Measurements from ENCODE around the gene METAP1. TPM values are rescaled to one million over a fixed set of nuclear protein-coding genes. Genes with fewer than 3 reads are reported as not detected.
"Not testable (repeated sequence)": the region's sequence is repeated elsewhere in the genome, so short reads cannot be mapped to it uniquely, and the experiment has no call there.

The METAP1 gene
- total RNA-seq, 2 experiments from 2014 or later = 47.3 to 58.7 TPM

DNA sequence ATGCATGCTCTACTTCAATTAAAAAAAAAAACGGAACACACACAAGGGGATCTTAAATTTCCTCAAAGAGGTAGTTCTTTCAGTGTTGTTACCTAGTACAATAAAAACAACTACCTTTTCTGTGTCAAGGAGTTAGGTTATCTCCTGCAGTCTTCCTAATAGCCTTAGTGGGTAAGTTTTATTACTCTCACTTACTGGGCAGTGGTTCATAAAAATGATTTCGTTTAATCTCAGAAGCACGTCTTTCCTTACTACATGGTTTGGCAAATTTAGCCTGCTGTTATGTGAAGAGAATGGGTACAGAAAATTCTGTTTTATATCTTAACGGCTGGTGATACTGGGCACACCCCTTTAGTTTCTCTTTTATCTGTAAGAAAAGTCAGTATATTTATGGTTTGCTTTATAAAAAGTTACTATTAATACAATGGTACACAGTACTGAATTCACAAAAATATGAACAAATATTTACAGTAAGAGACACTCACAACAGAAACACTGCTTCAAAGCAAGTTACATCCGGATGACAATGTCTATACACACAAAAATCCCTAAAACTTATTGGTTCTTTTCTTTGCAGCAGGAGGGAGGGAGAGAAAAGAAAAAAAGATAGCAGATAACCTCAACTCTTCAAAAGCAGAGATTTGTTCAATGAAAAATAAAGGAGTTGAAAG, 84.2 kb downstream of the METAP1 start:
- ATAC-seq = no peak
- Mint-ChIP-seq H3K27me3 (ENCODE audit: low read depth) (no peaks in the 10 kb centered on the region), H3K36me3 (ENCODE audit: low read depth) (peaks cover 63% of the 10 kb centered on the region), H3K4me3 (no peak overlapping the region), H3K9me3 (ENCODE audit: insufficient read depth) (no peaks in the 10 kb centered on the region), H3K27ac (no peak overlapping the region), H3K4me1 (ENCODE audit: low read depth) (peaks cover 7% of the 10 kb centered on the region)
- ChIA-PET CTCF (interaction anchor here (1.1 kb wide), 1 partner anchor 24 kb away, joined by 7 read pairs; no protein-coding TSS in a partner anchor), POLR2A (interaction anchor here (0.6 to 0.7 kb wide), 2 partner anchors 8 to 552 kb away, joined by 3 read pairs; no protein-coding TSS in a partner anchor)
- DNase-seq = no peak

GRCh38 chr4:99080869-99081268, 85.3 kb downstream of the METAP1 start:
- Mint-ChIP-seq H3K36me3 (ENCODE audit: low read depth) (peaks cover 65% of the 10 kb centered on the region), H3K4me1 (ENCODE audit: low read depth) (peaks cover 13% of the 10 kb centered on the region)
- CTCF ChIA-PET; H3K27me3 Mint-ChIP-seq (ENCODE audit: low read depth); DNase-seq; POLR2A ChIA-PET; H3K9me3 Mint-ChIP-seq (ENCODE audit: insufficient read depth); H3K4me3 Mint-ChIP-seq; H3K27ac Mint-ChIP-seq; ATAC-seq: not testable (repeated sequence)

DNA sequence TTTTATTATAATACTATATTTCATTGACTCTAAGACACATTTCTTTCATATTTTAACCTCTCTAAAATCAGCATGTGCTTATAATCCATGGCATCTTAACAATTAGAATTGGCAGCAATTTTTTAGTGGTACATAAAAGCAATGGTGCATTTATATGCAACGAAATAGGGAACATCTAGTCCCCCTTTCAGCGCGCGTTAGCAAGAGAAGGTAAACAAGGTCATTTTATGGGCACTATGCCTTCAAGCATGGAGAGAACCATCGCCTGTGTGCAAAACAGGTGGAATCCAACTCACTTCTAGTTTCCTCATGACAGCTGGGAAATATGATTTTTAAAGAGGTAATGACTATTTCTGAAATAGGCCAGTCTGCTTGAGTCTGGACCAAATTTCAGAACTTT, 86.7 kb downstream of the METAP1 start:
- Mint-ChIP-seq H3K9me3 (ENCODE audit: insufficient read depth) (no peaks in the 10 kb centered on the region), H3K27ac (no peak overlapping the region), H3K4me3 (no peak overlapping the region), H3K36me3 (ENCODE audit: low read depth) (peaks cover 60% of the 10 kb centered on the region), H3K4me1 (ENCODE audit: low read depth) (peaks cover 21% of the 10 kb centered on the region), H3K27me3 (ENCODE audit: low read depth) (no peaks in the 10 kb centered on the region)
- ChIA-PET CTCF (interaction anchor here (0.7 kb wide), 1 partner anchor 338 kb away, joined by 3 read pairs; no protein-coding TSS in a partner anchor), POLR2A (no interaction called here)
- ATAC-seq = no peak
- DNase-seq = no peak

DNA sequence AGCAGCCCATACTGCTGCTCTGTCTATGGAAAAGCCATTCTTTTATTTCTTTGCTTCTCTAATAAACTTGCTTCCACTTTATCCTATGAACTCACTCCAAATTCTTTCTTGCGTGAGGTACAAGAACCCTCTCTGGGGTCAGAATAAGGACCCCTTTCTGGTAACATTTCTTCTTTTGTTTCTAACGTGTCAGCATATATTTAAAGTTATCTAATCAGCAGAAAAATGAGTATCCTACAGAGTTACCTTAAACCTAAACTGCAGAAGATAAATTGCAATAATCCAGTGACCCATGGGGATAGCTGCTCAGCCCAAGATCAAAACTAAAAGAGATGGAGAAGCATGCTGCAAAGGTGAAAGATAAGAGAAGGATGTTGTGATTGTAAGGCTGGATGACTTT, 89.1 kb downstream of the METAP1 start:
- CTCF ChIA-PET = interaction anchor here (2.6 kb wide), 1 partner anchor 90 kb away, joined by 7 read pairs; the partner anchor contains the start of gene METAP1
- Mint-ChIP-seq H3K36me3 (ENCODE audit: low read depth) (peaks cover 47% of the 10 kb centered on the region), H3K27ac (no peak overlapping the region)

DNA sequence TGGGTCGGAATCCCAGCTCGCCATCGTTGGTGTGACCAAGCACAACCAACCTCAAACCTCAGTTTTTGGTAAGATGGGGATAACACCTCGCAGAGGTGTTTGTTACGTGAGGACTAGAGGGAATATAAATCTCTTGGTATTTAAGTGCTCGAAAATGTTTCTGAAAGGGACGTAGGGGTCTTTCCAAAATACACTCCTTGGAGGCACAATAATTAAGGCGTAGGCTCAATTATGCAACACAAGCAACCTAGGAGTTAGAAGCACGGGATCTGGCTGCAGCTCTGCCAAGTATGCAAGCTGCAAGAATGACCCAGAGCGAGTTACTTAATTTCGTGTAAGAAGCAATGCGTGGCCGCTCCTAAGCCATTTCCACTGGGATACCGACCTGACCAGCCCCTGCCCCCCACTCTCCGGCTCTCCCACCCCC, 92.5 kb downstream of the METAP1 start:
- CTCF ChIA-PET = interaction anchor here (0.6 to 2.8 kb wide), 6 partner anchors 32 to 945 kb away, joined by 3 to 38 read pairs (median 4); partner anchors contain the start of genes METAP1 and STPG2
- no peaks in the 10 kb centered on the region for H3K9me3 Mint-ChIP-seq (ENCODE audit: insufficient read depth)
- H3K27me3 Mint-ChIP-seq (ENCODE audit: low read depth) = no peaks in the 10 kb centered on the region
- ATAC-seq (peak; percentile 29), DNase-seq (peak; percentile 41)
- peaks cover 46% of the 10 kb centered on the region for H3K4me1 Mint-ChIP-seq (ENCODE audit: low read depth)
- H3K36me3 Mint-ChIP-seq (ENCODE audit: low read depth) = peaks cover 22% of the 10 kb centered on the region
- POLR2A ChIA-PET = interaction anchor here (0.6 to 2.8 kb wide), 21 partner anchors 9 to 945 kb away, joined by 3 to 59 read pairs (median 4); partner anchors contain the start of genes DAPP1, EIF4E, LAMTOR3 and METAP1
- H3K27ac Mint-ChIP-seq = peak overlapping the region; percentile 99
- peak overlapping the region; percentile 97 for H3K4me3 Mint-ChIP-seq

More for the DNA sequence above, 89.1 kb downstream of the METAP1 start:
- ATAC-seq = no peak
- no peak for DNase-seq
- Mint-ChIP-seq H3K9me3 (ENCODE audit: insufficient read depth) (no peaks in the 10 kb centered on the region), H3K4me3 (no peak overlapping the region), H3K27me3 (ENCODE audit: low read depth) (no peaks in the 10 kb centered on the region), H3K4me1 (ENCODE audit: low read depth) (peaks cover 37% of the 10 kb centered on the region)
- POLR2A ChIA-PET = no interaction called here

DNA sequence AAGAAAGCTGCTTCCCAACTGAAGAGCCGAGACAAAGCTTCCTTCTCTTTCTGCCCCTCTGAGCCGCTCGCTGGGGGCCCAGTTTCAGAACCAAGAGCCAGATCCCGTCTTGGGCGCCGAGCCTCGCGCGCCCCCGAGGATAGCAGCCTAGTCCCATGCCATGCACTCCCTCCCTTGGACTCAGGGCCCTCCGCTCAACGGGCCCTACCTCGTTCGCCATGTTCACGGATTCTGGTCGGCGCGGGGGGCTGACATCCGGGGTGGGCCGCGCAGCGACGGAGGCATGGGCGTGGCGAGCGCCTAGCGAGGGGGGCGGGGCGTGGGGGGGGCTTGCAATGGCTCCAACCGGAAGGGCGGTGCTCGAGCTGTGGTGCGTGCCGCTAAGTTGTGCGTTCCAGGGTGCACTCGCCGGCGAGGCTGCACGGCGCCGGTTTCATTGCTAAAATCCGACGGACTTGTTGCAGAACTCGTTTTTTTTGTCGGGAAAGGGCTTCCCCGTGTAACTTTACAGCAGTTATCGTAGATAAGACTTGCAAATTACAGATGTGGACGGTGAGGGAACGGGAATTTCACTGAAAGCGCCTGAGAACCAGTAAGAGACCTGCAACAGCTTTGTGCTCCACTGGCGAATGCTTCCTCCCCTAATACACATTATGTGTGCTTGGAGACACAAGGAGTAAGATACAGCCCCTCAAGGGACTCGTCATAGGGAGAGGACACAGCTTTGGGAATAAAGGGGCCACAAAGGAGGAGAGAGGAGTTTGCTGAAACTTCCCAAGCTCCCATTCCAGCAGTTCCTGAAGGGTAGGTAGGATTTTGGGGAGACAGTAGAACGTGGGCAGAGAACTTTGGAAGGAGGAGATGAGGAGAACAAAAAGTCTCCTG, 93.2 kb downstream of the METAP1 start, which contains the start of gene ADH5:
Gene ADH5, minus strand, starts transcription at position 308 of the 885 bp plus-strand sequence. Its CDS starts 88 bp downstream, at position 220.
- no peaks in the 10 kb centered on the region for H3K9me3 Mint-ChIP-seq (ENCODE audit: insufficient read depth)
- peak within 1 kb of the TSS; percentile 99 for H3K27ac Mint-ChIP-seq
- peaks cover 20% of the 10 kb centered on the region for H3K36me3 Mint-ChIP-seq (ENCODE audit: low read depth)
- ChIA-PET POLR2A (interaction anchor here (0.6 to 2.8 kb wide), 23 partner anchors 9 to 945 kb away, joined by 3 to 59 read pairs (median 4); partner anchors contain the start of genes DAPP1, EIF4E, LAMTOR3 and METAP1), CTCF (interaction anchor here (1.3 to 2.8 kb wide), 5 partner anchors 33 to 945 kb away, joined by 3 to 38 read pairs (median 5); partner anchors contain the start of genes METAP1 and STPG2)
- ATAC-seq (peak; percentile 97), DNase-seq (peak; percentile 94)
- H3K4me1 Mint-ChIP-seq (ENCODE audit: low read depth) = peaks cover 45% of the 10 kb centered on the region
- no peaks in the 10 kb centered on the region for H3K27me3 Mint-ChIP-seq (ENCODE audit: low read depth)
- H3K4me3 Mint-ChIP-seq = peak within 1 kb of the TSS; percentile 97

GRCh38 chr4:99090481-99091215, 95.1 kb downstream of the METAP1 start:
- no peak for ATAC-seq
- no peak overlapping the region for H3K27ac Mint-ChIP-seq
- H3K4me3 Mint-ChIP-seq = peak overlapping the region; percentile 30
- H3K4me1 Mint-ChIP-seq (ENCODE audit: low read depth) = peaks cover 35% of the 10 kb centered on the region
- peaks cover 4% of the 10 kb centered on the region for H3K36me3 Mint-ChIP-seq (ENCODE audit: low read depth)
- no peaks in the 10 kb centered on the region for H3K9me3 Mint-ChIP-seq (ENCODE audit: insufficient read depth)
- CTCF ChIA-PET = interaction anchor here (0.7 kb wide), 1 partner anchor 35 kb away, joined by 3 read pairs; no protein-coding TSS in a partner anchor
- DNase-seq = no peak
- POLR2A ChIA-PET = interaction anchor here (0.6 to 1.0 kb wide), 2 partner anchors 161 to 892 kb away, joined by 3 to 6 read pairs; no protein-coding TSS in a partner anchor
- no peaks in the 10 kb centered on the region for H3K27me3 Mint-ChIP-seq (ENCODE audit: low read depth)

GRCh38 chr4:99091216-99091575, 95.7 kb downstream of the METAP1 start:
- DNase-seq = no peak
- POLR2A ChIA-PET = interaction anchor here (0.6 to 1.0 kb wide), 2 partner anchors 162 to 891 kb away, joined by 3 to 6 read pairs; no protein-coding TSS in a partner anchor
- H3K4me1 Mint-ChIP-seq (ENCODE audit: low read depth) = peaks cover 34% of the 10 kb centered on the region
- ATAC-seq = no peak
- peaks cover 4% of the 10 kb centered on the region for H3K36me3 Mint-ChIP-seq (ENCODE audit: low read depth)
- no peak overlapping the region for H3K27ac Mint-ChIP-seq
- H3K27me3 Mint-ChIP-seq (ENCODE audit: low read depth) = no peaks in the 10 kb centered on the region
- H3K4me3 Mint-ChIP-seq = no peak overlapping the region
- H3K9me3 Mint-ChIP-seq (ENCODE audit: insufficient read depth) = no peaks in the 10 kb centered on the region
- CTCF ChIA-PET = interaction anchor here (0.7 kb wide), 1 partner anchor 35 kb away, joined by 3 read pairs; no protein-coding TSS in a partner anchor

DNA sequence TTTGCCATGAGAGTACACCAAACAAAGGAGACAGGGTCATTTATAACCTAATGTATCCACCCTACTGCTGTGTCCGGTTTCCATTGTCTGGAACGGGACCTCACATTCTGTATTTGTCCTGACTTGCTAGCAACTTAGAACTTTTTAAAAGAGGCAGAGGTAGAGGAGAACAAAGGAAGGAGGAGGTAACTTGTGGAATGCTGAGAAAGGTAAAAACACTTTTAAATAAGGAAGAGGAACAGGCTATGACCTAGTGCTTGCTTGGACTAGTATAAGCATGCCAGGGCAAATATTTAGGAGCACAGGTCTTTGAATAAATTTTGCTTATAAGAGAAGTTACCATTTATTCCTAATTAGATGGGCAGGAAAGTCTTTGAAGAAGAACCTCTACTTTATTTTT, 96.3 kb downstream of the METAP1 start:
- H3K27me3 Mint-ChIP-seq (ENCODE audit: low read depth); CTCF ChIA-PET; H3K36me3 Mint-ChIP-seq (ENCODE audit: low read depth); ATAC-seq; DNase-seq; H3K27ac Mint-ChIP-seq; H3K4me3 Mint-ChIP-seq; H3K9me3 Mint-ChIP-seq (ENCODE audit: insufficient read depth): not testable (repeated sequence)
- POLR2A ChIA-PET = interaction anchor here (1.0 kb wide), 1 partner anchor 162 kb away, joined by 6 read pairs; no protein-coding TSS in a partner anchor
- peaks cover 29% of the 10 kb centered on the region for H3K4me1 Mint-ChIP-seq (ENCODE audit: low read depth)

DNA sequence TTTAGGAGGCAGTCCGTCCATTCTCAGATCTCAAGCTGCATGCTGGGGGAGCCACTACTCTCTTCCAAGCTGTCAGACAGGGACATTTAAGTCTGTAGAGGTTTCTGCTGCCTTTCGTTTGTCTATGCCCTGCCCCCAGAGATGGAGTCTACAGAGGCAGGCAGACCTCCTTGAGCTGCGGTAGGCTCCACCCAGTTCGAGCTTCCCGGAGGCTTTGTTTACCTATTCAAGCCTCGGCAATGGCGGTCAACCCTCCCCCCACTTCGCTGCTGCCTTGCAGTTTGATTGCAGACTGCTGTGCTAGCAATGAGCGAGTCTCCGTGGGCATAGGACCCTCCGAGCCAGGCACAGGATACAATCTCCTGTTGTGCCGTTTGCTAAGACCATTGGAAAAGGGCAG, 103.8 kb downstream of the METAP1 start:
- no peaks in the 10 kb centered on the region for H3K36me3 Mint-ChIP-seq (ENCODE audit: low read depth)
- no peaks in the 10 kb centered on the region for H3K9me3 Mint-ChIP-seq (ENCODE audit: insufficient read depth)
- POLR2A ChIA-PET = no interaction called here
- CTCF ChIA-PET = no interaction called here
- no peak for DNase-seq
- H3K4me1 Mint-ChIP-seq (ENCODE audit: low read depth) = no peaks in the 10 kb centered on the region
- peaks cover 5% of the 10 kb centered on the region for H3K27me3 Mint-ChIP-seq (ENCODE audit: low read depth)
- H3K27ac Mint-ChIP-seq = no peak overlapping the region
- no peak for ATAC-seq
- H3K4me3 Mint-ChIP-seq = no peak overlapping the region

- H3K27me3 Mint-ChIP-seq (ENCODE audit: low read depth); H3K27ac Mint-ChIP-seq; H3K4me1 Mint-ChIP-seq (ENCODE audit: low read depth); DNase-seq; H3K9me3 Mint-ChIP-seq (ENCODE audit: insufficient read depth); ATAC-seq; H3K4me3 Mint-ChIP-seq; CTCF ChIA-PET; H3K36me3 Mint-ChIP-seq (ENCODE audit: low read depth): not testable (repeated sequence)
- POLR2A ChIA-PET = interaction anchor here (1.3 kb wide), 1 partner anchor 11 kb away, joined by 4 read pairs; the partner anchor contains the start of gene ADH5
Observed at GRCh38 chr4:99099814-99100213, 104.3 kb downstream of the METAP1 start.

All from activated CD8-positive, alpha-beta T cell treated with anti-CD3 and anti-CD28 coated beads, Interleukin-2, amount 10 ng/mL, durations not matched to agents 7 days and 5 days (primary cell).